Stomach (tissue), 4 donors: ENCODE results near the gene PPP2R3B.

ENCODE experiments used
- EP300 ChIP-seq: sonication (generic); formaldehyde crosslinking; IDR thresholded peaks from one replicate; pipeline ENCODE4 v1.6.1; 2017; ENCODE audit warnings: antibody characterized with exemption
- POLR2A ChIP-seq, 4 donors: fragments of 450-650 bp; IDR thresholded peaks; one replicate each; pipeline ENCODE4 v1.6.1; 2016; ENCODE audit warnings: antibody characterized with exemption in 4 of 4, control low read depth in 2 of 4, mild to moderate bottlenecking in 1 of 4, moderate library complexity in 1 of 4
- POLR2AphosphoS5 ChIP-seq, 3 donors: sonication (generic); formaldehyde crosslinking; IDR thresholded peaks; one replicate each; pipeline ENCODE4 v1.6.1; 2016; ENCODE audit warnings: antibody characterized with exemption in 3 of 3
- TF ChIP-seq, protein P1 (sequence below), 7 experiments: fragments of 450-650 bp in 4 of 7; fragments of 200-600 bp in 3 of 7; sonication (generic) in 3 of 7; IDR thresholded peaks; one replicate each; pipeline ENCODE4 v1.5.1; 2016 to 2019; ENCODE audit warnings: antibody characterized with exemption in 7 of 7, control low read depth in 2 of 7, mild to moderate bottlenecking in 1 of 7

- TF ChIP-seq, protein P1, sequence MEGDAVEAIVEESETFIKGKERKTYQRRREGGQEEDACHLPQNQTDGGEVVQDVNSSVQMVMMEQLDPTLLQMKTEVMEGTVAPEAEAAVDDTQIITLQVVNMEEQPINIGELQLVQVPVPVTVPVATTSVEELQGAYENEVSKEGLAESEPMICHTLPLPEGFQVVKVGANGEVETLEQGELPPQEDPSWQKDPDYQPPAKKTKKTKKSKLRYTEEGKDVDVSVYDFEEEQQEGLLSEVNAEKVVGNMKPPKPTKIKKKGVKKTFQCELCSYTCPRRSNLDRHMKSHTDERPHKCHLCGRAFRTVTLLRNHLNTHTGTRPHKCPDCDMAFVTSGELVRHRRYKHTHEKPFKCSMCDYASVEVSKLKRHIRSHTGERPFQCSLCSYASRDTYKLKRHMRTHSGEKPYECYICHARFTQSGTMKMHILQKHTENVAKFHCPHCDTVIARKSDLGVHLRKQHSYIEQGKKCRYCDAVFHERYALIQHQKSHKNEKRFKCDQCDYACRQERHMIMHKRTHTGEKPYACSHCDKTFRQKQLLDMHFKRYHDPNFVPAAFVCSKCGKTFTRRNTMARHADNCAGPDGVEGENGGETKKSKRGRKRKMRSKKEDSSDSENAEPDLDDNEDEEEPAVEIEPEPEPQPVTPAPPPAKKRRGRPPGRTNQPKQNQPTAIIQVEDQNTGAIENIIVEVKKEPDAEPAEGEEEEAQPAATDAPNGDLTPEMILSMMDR (IDR thresholded peaks at IDR 0.05) = no peak
- TF ChIP-seq POLR2AphosphoS5 (IDR thresholded peaks at IDR 0.05) (no peak), EP300 (no peak), POLR2A (IDR thresholded peaks at IDR 0.05) (no peak)
These were observed 35.1 kb upstream of the PPP2R3B start for GRCh38 chrX:421646-422391.
